GM18517 (cell line): ENCODE results near the gene CNTN4.

ENCODE experiments used
- ATAC-seq: cut with Tn5 transposase; IDR thresholded peaks from one replicate; pipeline ENCODE4 v1.9.1; 2021; ENCODE audit warnings: mild to moderate bottlenecking, moderate library complexity; ENCODE audit not compliant: unreplicated experiment

Gene CNTN4

GRCh38 chr3:2847062-2847841 is 748.6 kb downstream of the CNTN4 start:
- ATAC-seq: no peak

GRCh38 chr3:2849092-2849491 is 750.4 kb downstream of the CNTN4 start:
- no peak for ATAC-seq

GRCh38 chr3:2850701-2851100 is 752.0 kb downstream of the CNTN4 start:
- ATAC-seq: no peak

GRCh38 chr3:2851361-2851760 is 752.7 kb downstream of the CNTN4 start:
- ATAC-seq: no peak

- ATAC-seq: no peak
Measured at GRCh38 chr3:2851835-2852234, 753.2 kb downstream of the CNTN4 start.

- ATAC-seq: no peak
Measured at GRCh38 chr3:2853651-2854050, 755.0 kb downstream of the CNTN4 start.

- no peak for ATAC-seq
Measured at GRCh38 chr3:2856138-2857133, 757.8 kb downstream of the CNTN4 start.

GRCh38 chr3:2860626-2861025 is 762.0 kb downstream of the CNTN4 start:
- no peak for ATAC-seq

GRCh38 chr3:2861120-2861519 is 762.5 kb downstream of the CNTN4 start:
- ATAC-seq: no peak

GRCh38 chr3:2861920-2862319 is 763.3 kb downstream of the CNTN4 start:
- ATAC-seq: no peak

- ATAC-seq: no peak
Measured at GRCh38 chr3:2862366-2862765, 763.7 kb downstream of the CNTN4 start.

- no peak for ATAC-seq
Measured at GRCh38 chr3:2863127-2863526, 764.5 kb downstream of the CNTN4 start.

GRCh38 chr3:2869905-2870304 is 771.2 kb downstream of the CNTN4 start:
- no peak for ATAC-seq

GRCh38 chr3:2870724-2871333 is 772.2 kb downstream of the CNTN4 start:
- ATAC-seq: no peak

GRCh38 chr3:2872884-2873283 is 774.2 kb downstream of the CNTN4 start:
- no peak for ATAC-seq

GRCh38 chr3:2873986-2874385 is 775.3 kb downstream of the CNTN4 start:
- ATAC-seq: no peak

- ATAC-seq: no peak
Measured at GRCh38 chr3:2875699-2876098, 777.0 kb downstream of the CNTN4 start.

GRCh38 chr3:2876362-2876761 is 777.7 kb downstream of the CNTN4 start:
- ATAC-seq: no peak

- ATAC-seq: no peak
Measured at GRCh38 chr3:2879023-2879422, 780.4 kb downstream of the CNTN4 start.

- ATAC-seq: no peak
Measured at GRCh38 chr3:2879587-2879986, 780.9 kb downstream of the CNTN4 start.

GRCh38 chr3:2880218-2880756 is 781.6 kb downstream of the CNTN4 start:
- ATAC-seq: no peak
